ENCODE measurements around the gene PSPH. TPM values are rescaled to one million over a fixed set of nuclear protein-coding genes. Genes with fewer than 3 reads are reported as not detected.

Gene PSPH
- total RNA-seq, 1 experiment from 2014 or later: 111 TPM

DNA sequence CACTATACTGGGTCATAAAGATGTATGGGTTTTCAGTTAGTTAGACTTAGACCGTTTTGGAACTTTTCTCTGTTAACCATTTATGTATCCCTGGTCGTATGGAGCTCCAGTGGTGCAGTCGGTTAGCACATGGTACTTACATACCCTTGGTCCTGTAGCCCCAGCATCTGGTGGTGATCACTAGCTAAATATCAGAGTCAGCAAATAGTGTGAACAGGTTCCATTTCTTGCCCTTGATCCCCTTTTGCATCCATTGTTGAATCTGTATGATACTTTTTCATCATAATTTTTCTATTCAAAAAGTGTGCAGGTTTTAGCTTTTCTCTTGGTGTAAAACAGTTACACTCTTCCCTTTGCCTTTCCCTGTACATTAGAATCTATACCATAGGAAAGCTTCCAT lies 71.0 kb downstream of the PSPH start:
- no peak for DNase-seq

DNA sequence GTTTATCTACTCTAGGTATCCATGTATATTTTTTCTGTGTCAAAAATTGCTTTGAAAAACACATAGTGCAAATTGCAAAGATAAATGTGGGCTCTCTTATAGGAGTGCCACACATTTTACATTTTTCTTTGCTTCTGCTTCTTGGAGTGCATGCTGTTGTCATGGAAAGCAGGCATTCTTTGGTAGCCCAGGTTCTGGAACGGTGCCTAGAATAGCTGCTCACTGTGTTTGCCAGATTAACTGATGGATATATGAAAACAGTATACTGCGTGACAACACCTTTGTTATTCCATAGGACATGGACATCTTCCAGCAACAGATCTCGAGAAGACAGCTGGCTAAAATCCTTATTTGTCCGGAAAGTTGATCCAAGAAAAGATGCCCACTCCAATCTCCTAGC lies 73.4 kb downstream of the PSPH start:
- H3K36me3 Mint-ChIP-seq (ENCODE audit: insufficient read depth, unreplicated experiment): peaks cover 29% of the 10 kb centered on the region
- no peak overlapping the region for H3K27ac Mint-ChIP-seq (ENCODE audit: unreplicated experiment)

More for the DNA sequence above, 71.0 kb downstream of the PSPH start:
- peaks cover 8% of the 10 kb centered on the region for H3K4me1 ChIP-seq
- Mint-ChIP-seq H3K36me3 (ENCODE audit: insufficient read depth, unreplicated experiment) (peaks cover 31% of the 10 kb centered on the region), H3K27me3 (ENCODE audit: insufficient read depth, unreplicated experiment) (no peaks in the 10 kb centered on the region), H3K4me1 (ENCODE audit: low read depth, unreplicated experiment) (no peaks in the 10 kb centered on the region), H3K27ac (ENCODE audit: unreplicated experiment) (no peak overlapping the region), H3K9me3 (ENCODE audit: unreplicated experiment) (no peaks in the 10 kb centered on the region), H3K4me3 (ENCODE audit: unreplicated experiment) (no peak overlapping the region)
- H3K27me3 ChIP-seq (replicated peaks; ENCODE audit: control insufficient read depth, insufficient read depth, low read length): no peaks in the 10 kb centered on the region
- H3K4me3 ChIP-seq (ENCODE audit: low read depth, low read length): no peak overlapping the region
- no TSS peak for BruUV-seq (replicated peaks)
- H3K9me3 ChIP-seq: no peaks in the 10 kb centered on the region
- TF ChIP-seq, protein P1, sequence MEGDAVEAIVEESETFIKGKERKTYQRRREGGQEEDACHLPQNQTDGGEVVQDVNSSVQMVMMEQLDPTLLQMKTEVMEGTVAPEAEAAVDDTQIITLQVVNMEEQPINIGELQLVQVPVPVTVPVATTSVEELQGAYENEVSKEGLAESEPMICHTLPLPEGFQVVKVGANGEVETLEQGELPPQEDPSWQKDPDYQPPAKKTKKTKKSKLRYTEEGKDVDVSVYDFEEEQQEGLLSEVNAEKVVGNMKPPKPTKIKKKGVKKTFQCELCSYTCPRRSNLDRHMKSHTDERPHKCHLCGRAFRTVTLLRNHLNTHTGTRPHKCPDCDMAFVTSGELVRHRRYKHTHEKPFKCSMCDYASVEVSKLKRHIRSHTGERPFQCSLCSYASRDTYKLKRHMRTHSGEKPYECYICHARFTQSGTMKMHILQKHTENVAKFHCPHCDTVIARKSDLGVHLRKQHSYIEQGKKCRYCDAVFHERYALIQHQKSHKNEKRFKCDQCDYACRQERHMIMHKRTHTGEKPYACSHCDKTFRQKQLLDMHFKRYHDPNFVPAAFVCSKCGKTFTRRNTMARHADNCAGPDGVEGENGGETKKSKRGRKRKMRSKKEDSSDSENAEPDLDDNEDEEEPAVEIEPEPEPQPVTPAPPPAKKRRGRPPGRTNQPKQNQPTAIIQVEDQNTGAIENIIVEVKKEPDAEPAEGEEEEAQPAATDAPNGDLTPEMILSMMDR (IDR thresholded peaks at IDR 0.05; ENCODE audit: insufficient read depth in 1 of 2, low read depth in 1 of 2, low read length in 1 of 2, severe bottlenecking in 1 of 2, unreplicated experiment in 1 of 2): no peak
- ChIA-PET POLR2A (no interaction called here), CTCF (no interaction called here)
- no peaks in the 10 kb centered on the region; the same call in none of the 2 replicates for H3K36me3 ChIP-seq (ENCODE audit: control insufficient read depth, insufficient read depth, low read length)
- intact Hi-C loops (cut with micrococcal nuclease; ENCODE audit: unreplicated experiment): no loop called here

DNA sequence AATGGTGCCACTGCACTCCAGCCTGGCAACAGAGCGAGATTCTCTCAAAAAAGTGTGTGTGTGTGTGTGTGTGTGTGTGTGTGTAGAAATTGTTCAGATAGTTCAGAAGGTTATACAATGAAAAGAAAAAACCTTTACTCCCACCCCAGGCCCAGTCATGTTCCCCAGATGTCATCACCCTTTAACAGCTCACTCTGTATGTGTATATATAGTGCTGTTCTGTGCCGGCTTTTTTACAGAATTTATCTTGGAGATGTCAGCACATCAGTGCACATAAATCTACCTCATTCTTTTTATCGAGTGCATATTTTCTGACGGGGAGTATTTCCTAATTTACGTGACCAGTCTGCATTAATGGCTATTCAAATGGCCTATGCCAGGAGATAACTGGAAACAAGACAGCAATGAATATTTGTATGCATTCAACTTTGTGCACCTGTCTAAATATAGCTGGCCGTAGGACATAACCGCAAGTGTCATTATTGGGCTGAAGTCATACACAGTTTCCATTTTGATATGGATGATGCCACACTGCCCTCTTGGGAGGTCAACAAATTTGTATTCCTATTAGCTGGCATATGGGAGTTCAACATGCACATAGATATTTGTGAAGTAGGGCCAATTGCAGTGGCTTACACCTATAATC lies 75.1 kb downstream of the PSPH start:
- Mint-ChIP-seq H3K36me3 (ENCODE audit: insufficient read depth, unreplicated experiment) (peaks cover 15% of the 10 kb centered on the region), H3K4me1 (ENCODE audit: low read depth, unreplicated experiment) (no peaks in the 10 kb centered on the region), H3K9me3 (ENCODE audit: unreplicated experiment) (no peaks in the 10 kb centered on the region), H3K27ac (ENCODE audit: unreplicated experiment) (no peak overlapping the region), H3K27me3 (ENCODE audit: insufficient read depth, unreplicated experiment) (no peaks in the 10 kb centered on the region), H3K4me3 (ENCODE audit: unreplicated experiment) (no peak overlapping the region)
- intact Hi-C loops (cut with micrococcal nuclease; ENCODE audit: unreplicated experiment): no loop called here
- BruUV-seq (replicated peaks): no TSS peak
- no peak overlapping the region for H3K4me3 ChIP-seq (ENCODE audit: low read depth, low read length)
- no peaks in the 10 kb centered on the region; the same call in none of the 2 replicates for H3K36me3 ChIP-seq (ENCODE audit: control insufficient read depth, insufficient read depth, low read length)
- DNase-seq: no peak
- H3K9me3 ChIP-seq: no peaks in the 10 kb centered on the region
- no peaks in the 10 kb centered on the region for H3K4me1 ChIP-seq
- POLR2A ChIA-PET: no interaction called here
- no peaks in the 10 kb centered on the region for H3K27me3 ChIP-seq (replicated peaks; ENCODE audit: control insufficient read depth, insufficient read depth, low read length)
- TF ChIP-seq, protein P1 (IDR thresholded peaks at IDR 0.05; ENCODE audit: insufficient read depth in 1 of 2, low read depth in 1 of 2, low read length in 1 of 2, severe bottlenecking in 1 of 2, unreplicated experiment in 1 of 2): no peak
- CTCF ChIA-PET: interaction anchor here (1.1 kb wide), 1 partner anchor 11 kb away, joined by 4 read pairs; no protein-coding TSS in a partner anchor

More for the DNA sequence above, 73.4 kb downstream of the PSPH start:
- POLR2A ChIA-PET: no interaction called here
- H3K4me3 Mint-ChIP-seq (ENCODE audit: unreplicated experiment): no peak overlapping the region
- no peaks in the 10 kb centered on the region for H3K9me3 Mint-ChIP-seq (ENCODE audit: unreplicated experiment)
- Histone ChIP-seq H3K27me3 (replicated peaks; ENCODE audit: control insufficient read depth, insufficient read depth, low read length) (no peaks in the 10 kb centered on the region), H3K9me3 (no peaks in the 10 kb centered on the region), H3K36me3 (ENCODE audit: control insufficient read depth, insufficient read depth, low read length) (no peaks in the 10 kb centered on the region; the same call in none of the 2 replicates), H3K4me3 (ENCODE audit: low read depth, low read length) (no peak overlapping the region), H3K4me1 (no peaks in the 10 kb centered on the region)
- no TSS peak for BruUV-seq (replicated peaks)
- DNase-seq: no peak
- H3K27me3 Mint-ChIP-seq (ENCODE audit: insufficient read depth, unreplicated experiment): no peaks in the 10 kb centered on the region
- intact Hi-C loops (cut with micrococcal nuclease; ENCODE audit: unreplicated experiment): no loop called here
- TF ChIP-seq, protein P1 (IDR thresholded peaks at IDR 0.05; ENCODE audit: insufficient read depth in 1 of 2, low read depth in 1 of 2, low read length in 1 of 2, severe bottlenecking in 1 of 2, unreplicated experiment in 1 of 2): no peak
- H3K4me1 Mint-ChIP-seq (ENCODE audit: low read depth, unreplicated experiment): no peaks in the 10 kb centered on the region
- CTCF ChIA-PET: no interaction called here

All from Caco-2 (cell line).